Measurements from ENCODE around the gene CUX1. TPM values are rescaled to one million over a fixed set of nuclear protein-coding genes. Genes with fewer than 3 reads are reported as not detected.

CUX1 gene
- total and polyA plus RNA-seq, 2 donors (not counting 1 experiment from before 2014, with no cell fraction given): 10.8 to 86.5 TPM

GRCh38 chr7:102321351-102322201 is 504.1 kb downstream of the CUX1 start:
- peaks cover 7 to 8% of the 10 kb centered on the region in 2 donors for H3K4me1 ChIP-seq (ENCODE audit: control insufficient read depth in 2 of 2, insufficient read depth in 2 of 2, low read length in 2 of 2)
- H3K27ac ChIP-seq (ENCODE audit: low read length in 2 of 2): no peak overlapping the region
- WGBS (ENCODE audit: insufficient coverage): 73% methylated on average over 73 of the region's 73 CpGs
- intact Hi-C loops (cut with micrococcal nuclease): loop anchor here (1.0 kb wide), 1 partner anchor 34 kb away; no protein-coding TSS in a partner anchor
- no peaks in the 10 kb centered on the region for H3K9me3 Mint-ChIP-seq (ENCODE audit: insufficient read depth)
- H3K4me1 Mint-ChIP-seq: peaks cover 31% of the 10 kb centered on the region
- DNase-seq: peak; percentile 47
- H3K79me2 ChIP-seq (ENCODE audit: control insufficient read depth, insufficient read depth, low read length): no peaks in the 10 kb centered on the region
- H3K4me3 Mint-ChIP-seq: no peak overlapping the region
- H2AFZ ChIP-seq (ENCODE audit: insufficient read depth, low read depth, low read length, poor library complexity, severe bottlenecking): no peak overlapping the region
- peak overlapping the region; percentile 50 for H3K27ac Mint-ChIP-seq
- H3K27me3 Mint-ChIP-seq: no peaks in the 10 kb centered on the region
- no peaks in the 10 kb centered on the region for H3K9me3 ChIP-seq (ENCODE audit: control extremely low read depth in 1 of 3, control insufficient read depth in 2 of 3, insufficient read depth in 1 of 3, low read length in 2 of 3)
- ATAC-seq (ENCODE audit: low read depth): peak; percentile 84
- no peak overlapping the region for H3K4me3 ChIP-seq (ENCODE audit: control extremely low read depth in 1 of 5, extremely low read depth in 1 of 5, insufficient read depth in 1 of 5, low read depth in 2 of 5, low read length in 4 of 5)
- CTCF ChIA-PET: interaction anchor here (0.6 to 5.3 kb wide), 6 partner anchors 8 to 41 kb away, joined by 3 to 39 read pairs (median 5); partner anchors contain the start of gene SH2B2
- TF ChIP-seq EZH2 (IDR thresholded peaks at IDR 0.05; ENCODE audit: borderline replicate concordance, insufficient read depth, low read depth, low read length, poor library complexity, severe bottlenecking) (no peak), CTCF (IDR thresholded peaks at IDR 0.05) (no peak)
- no peaks in the 10 kb centered on the region for H3K27me3 ChIP-seq (replicated peaks in 1 of 4; ENCODE audit: control extremely low read depth in 1 of 4, control insufficient read depth in 3 of 4, insufficient read depth in 4 of 4, low read length in 3 of 4)
- H4K20me1 ChIP-seq (ENCODE audit: control insufficient read depth, insufficient read depth, low read length, poor library complexity, severe bottlenecking): peaks cover 14% of the 10 kb centered on the region
- H3K4me2 ChIP-seq (replicated peaks; ENCODE audit: low read depth, low read length, poor library complexity, severe bottlenecking): peak overlapping the region; percentile 58
- POLR2A ChIA-PET: interaction anchor here (1.1 to 2.1 kb wide), 3 partner anchors 14 to 43 kb away, joined by 3 to 8 read pairs (median 7); partner anchors contain the start of gene SH2B2
- no peak overlapping the region for H3K9ac ChIP-seq (ENCODE audit: low read length)
- H3K36me3 ChIP-seq (replicated peaks in 1 of 2; ENCODE audit: control extremely low read depth in 1 of 2, control insufficient read depth in 1 of 2, extremely low read depth in 1 of 2, insufficient read depth in 2 of 2, low read length in 1 of 2): peaks cover 3 to 43% of the 10 kb centered on the region in 2 experiments
